Skeletal muscle cell (primary cell): ENCODE measurements around the gene UBE2N.
"Not testable (repeated sequence)": the region's sequence is repeated elsewhere in the genome, so short reads cannot be mapped to it uniquely, and the experiment has no call there.

Source experiments
- DNase-seq: peaks from one replicate; pipeline ENCODE4 v3.0.0-alpha.2; 2010; ENCODE audit warnings: low read depth
- H3K4me3 ChIP-seq: 2 replicates; pipeline ENCODE4 v1.5.1; 2011; ENCODE audit warnings: low read depth, mild to moderate bottlenecking, control low read depth, low read length, moderate library complexity

Gene UBE2N

GRCh38 chr12:93415723-93416464, 25.9 kb downstream of the UBE2N start:
- H3K4me3 ChIP-seq: no peak overlapping the region
- DNase-seq: no peak

- no peak for DNase-seq
- no peak overlapping the region for H3K4me3 ChIP-seq
Observed at GRCh38 chr12:93413064-93413463, 28.7 kb downstream of the UBE2N start.

- not testable (repeated sequence) for H3K4me3 ChIP-seq, DNase-seq
Observed at GRCh38 chr12:93412396-93412795, 29.4 kb downstream of the UBE2N start.

- not testable (repeated sequence) for DNase-seq
Observed at GRCh38 chr12:93411060-93411459, 30.7 kb downstream of the UBE2N start.

GRCh38 chr12:93409343-93410187, 32.2 kb downstream of the UBE2N start:
- DNase-seq: not testable (repeated sequence)

More at GRCh38 chr12:93411060-93411459, 30.7 kb downstream of the UBE2N start:
- not testable (repeated sequence) for H3K4me3 ChIP-seq

GRCh38 chr12:93408813-93409212, 32.9 kb downstream of the UBE2N start:
- DNase-seq: no peak
- no peak overlapping the region for H3K4me3 ChIP-seq

More at GRCh38 chr12:93409343-93410187, 32.2 kb downstream of the UBE2N start:
- not testable (repeated sequence) for H3K4me3 ChIP-seq

GRCh38 chr12:93407963-93408283, 33.8 kb downstream of the UBE2N start:
- H3K4me3 ChIP-seq: no peak overlapping the region
- DNase-seq: no peak

- DNase-seq: no peak
- H3K4me3 ChIP-seq: no peak overlapping the region
Observed at GRCh38 chr12:93407054-93407962, 34.4 kb downstream of the UBE2N start.

- no peak overlapping the region for H3K4me3 ChIP-seq
- DNase-seq: no peak
Observed at GRCh38 chr12:93404961-93405849, 36.5 kb downstream of the UBE2N start.

GRCh38 chr12:93403988-93404803, 37.6 kb downstream of the UBE2N start:
- H3K4me3 ChIP-seq: no peak overlapping the region
- DNase-seq: no peak

GRCh38 chr12:93402333-93403311, 39.1 kb downstream of the UBE2N start:
- no peak overlapping the region for H3K4me3 ChIP-seq
- DNase-seq: no peak

- H3K4me3 ChIP-seq, DNase-seq: not testable (repeated sequence)
Observed at GRCh38 chr12:93399183-93399863, 42.4 kb downstream of the UBE2N start.

GRCh38 chr12:93397412-93397811, 44.3 kb downstream of the UBE2N start:
- H3K4me3 ChIP-seq: no peak overlapping the region
- no peak for DNase-seq

GRCh38 chr12:93393425-93393824, 48.3 kb downstream of the UBE2N start:
- no peak for DNase-seq
- H3K4me3 ChIP-seq: no peak overlapping the region

- DNase-seq: no peak
- no peak overlapping the region for H3K4me3 ChIP-seq
Observed at GRCh38 chr12:93390549-93391297, 51.0 kb downstream of the UBE2N start.

- no peak overlapping the region for H3K4me3 ChIP-seq
- no peak for DNase-seq
Observed at GRCh38 chr12:93390031-93390430, 51.7 kb downstream of the UBE2N start.
